Activated CD8-positive, alpha-beta memory T cell treated with anti-CD3 and anti-CD28 coated beads for 48 hours (primary cell): ENCODE measurements around the gene STOML2.
"Not testable (repeated sequence)": the region's sequence is repeated elsewhere in the genome, so short reads cannot be mapped to it uniquely, and the experiment has no call there.

Experiments
- DNase-seq, 3 experiments: peaks; one replicate each; pipeline ENCODE4 v3.0.0-alpha.2; 2020; ENCODE audit warnings: low read depth in 2 of 3, low spot score in 2 of 3

Gene STOML2

GRCh38 chr9:35102769-35103659 lies at the start of gene STOML2:
TSS of gene STOML2 (minus strand) at chr9:35103131. CDS start at chr9:35103094, 37 bp downstream.
- peak in 2 of 3 experiments; percentile 70 to 72 for DNase-seq

- not testable (repeated sequence) for DNase-seq
Measured at GRCh38 chr9:35147941-35148563, 45.1 kb upstream of the STOML2 start.

GRCh38 chr9:35142037-35142436 lies 39.1 kb upstream of the STOML2 start:
- DNase-seq, result no peak

- DNase-seq, result no peak
Measured at GRCh38 chr9:35140093-35140492, 37.2 kb upstream of the STOML2 start.

GRCh38 chr9:35136866-35137265 lies 33.9 kb upstream of the STOML2 start:
- DNase-seq, result no peak

- no peak for DNase-seq
Measured at GRCh38 chr9:35135988-35136387, 33.1 kb upstream of the STOML2 start.

GRCh38 chr9:35134920-35135319 lies 32.0 kb upstream of the STOML2 start:
- no peak for DNase-seq

GRCh38 chr9:35116898-35117551 lies 14.1 kb upstream of the STOML2 start:
- DNase-seq, result peak; percentile 51 to 71 (median 65)

- no peak for DNase-seq
Measured at GRCh38 chr9:35116539-35116897, 13.6 kb upstream of the STOML2 start.

- DNase-seq, result peak; percentile 78 to 86 (median 81)
Measured at GRCh38 chr9:35115680-35116538, 13.0 kb upstream of the STOML2 start, which contains the start of gene ATOSB. TSS of gene ATOSB (minus strand) at chr9:35115862. CDS start at chr9:35108274, 7,588 bp downstream.

- no peak for DNase-seq
Measured at GRCh38 chr9:35114840-35115628, 12.1 kb upstream of the STOML2 start.

GRCh38 chr9:35114113-35114839 lies 11.3 kb upstream of the STOML2 start:
- peak in 1 of 3 experiments; percentile 37 for DNase-seq

GRCh38 chr9:35112257-35113020 lies 9.5 kb upstream of the STOML2 start:
- DNase-seq, result no peak

GRCh38 chr9:35111001-35111933 lies 8.3 kb upstream of the STOML2 start:
- DNase-seq, result peak; percentile 83 to 89 (median 86)

- DNase-seq, result no peak
Measured at GRCh38 chr9:35110327-35110761, 7.4 kb upstream of the STOML2 start.

GRCh38 chr9:35108946-35109575 lies 6.1 kb upstream of the STOML2 start:
- DNase-seq, result no peak

GRCh38 chr9:35108461-35108860 lies 5.5 kb upstream of the STOML2 start:
- no peak for DNase-seq
